ENCODE measurements around the gene GOLGA6A.
"Not testable (repeated sequence)": the region's sequence is repeated elsewhere in the genome, so short reads cannot be mapped to it uniquely, and the experiment has no call there.

The GOLGA6A gene

GRCh38 chr15:74121858-74122257 is 39.5 kb upstream of the GOLGA6A start:
- H3K27ac ChIP-seq = no peak overlapping the region
- TF ChIP-seq CTCF (conservative IDR thresholded peaks at IDR 0.05) = no peak

- no peak overlapping the region for H3K27ac ChIP-seq
- no peak for TF ChIP-seq CTCF (conservative IDR thresholded peaks at IDR 0.05)
- TF ChIP-seq ZFX (IDR thresholded peaks at IDR 0.05) = no peak
Measured at GRCh38 chr15:74121039-74121438, 38.7 kb upstream of the GOLGA6A start.

GRCh38 chr15:74120426-74120825 is 38.1 kb upstream of the GOLGA6A start:
- TF ChIP-seq ZFX (IDR thresholded peaks at IDR 0.05) (no peak), CTCF (conservative IDR thresholded peaks at IDR 0.05) (no peak)
- H3K27ac ChIP-seq = no peak overlapping the region

- no peak overlapping the region for H3K27ac ChIP-seq
- TF ChIP-seq CTCF (conservative IDR thresholded peaks at IDR 0.05) (no peak), ZFX (IDR thresholded peaks at IDR 0.05) (no peak)
Measured at GRCh38 chr15:74109713-74110112, 27.4 kb upstream of the GOLGA6A start.

GRCh38 chr15:74108611-74109010 is 26.3 kb upstream of the GOLGA6A start:
- H3K27ac ChIP-seq = not testable (repeated sequence)
- peak; percentile 29 for TF ChIP-seq CTCF (conservative IDR thresholded peaks at IDR 0.05)

GRCh38 chr15:74108111-74108510 is 25.8 kb upstream of the GOLGA6A start:
- TF ChIP-seq CTCF (conservative IDR thresholded peaks at IDR 0.05) (no peak), ZFX (IDR thresholded peaks at IDR 0.05) (no peak)
- H3K27ac ChIP-seq = no peak overlapping the region

- TF ChIP-seq ZFX (IDR thresholded peaks at IDR 0.05) = peak; percentile 49; the same call in 1 of the 2 replicates
Measured at GRCh38 chr15:74099963-74100733, 17.8 kb upstream of the GOLGA6A start.

GRCh38 chr15:74096753-74097474 is 14.6 kb upstream of the GOLGA6A start:
- H3K27ac ChIP-seq = not testable (repeated sequence)

More at GRCh38 chr15:74099963-74100733, 17.8 kb upstream of the GOLGA6A start:
- H3K27ac ChIP-seq = peak overlapping the region; percentile 49; the same call in 1 of the 2 replicates

- not testable (repeated sequence) for H3K27ac ChIP-seq
Measured at GRCh38 chr15:74095610-74096009, 13.3 kb upstream of the GOLGA6A start.

- H3K27ac ChIP-seq = not testable (repeated sequence)
Measured at GRCh38 chr15:74094567-74094966, 12.2 kb upstream of the GOLGA6A start.

- H3K27ac ChIP-seq = not testable (repeated sequence)
Measured at GRCh38 chr15:74075781-74076180, 6.6 kb downstream of the GOLGA6A start.

Measured in C4-2B (cell line).